ENCODE data around the gene SULT1B1.
"Not testable (repeated sequence)": the region's sequence is repeated elsewhere in the genome, so short reads cannot be mapped to it uniquely, and the experiment has no call there.

The SULT1B1 gene

GRCh38 chr4:69760455-69760854, at the start of gene SULT1B1:
Gene SULT1B1 (minus strand): TSS chr4:69760620. CDS start chr4:69755217, 5,403 bp downstream.
- peak in 1 of 2 donors; percentile 8 for DNase-seq (ENCODE audit: low read depth in 2 of 2)

- no peak for DNase-seq (ENCODE audit: low read depth in 2 of 2)
Measured at GRCh38 chr4:69800599-69800998, 40.2 kb upstream of the SULT1B1 start.

- DNase-seq (ENCODE audit: low read depth in 2 of 2), result no peak
Measured at GRCh38 chr4:69799337-69799736, 38.9 kb upstream of the SULT1B1 start.

- DNase-seq (ENCODE audit: low read depth in 2 of 2), result no peak
Measured at GRCh38 chr4:69793732-69794131, 33.3 kb upstream of the SULT1B1 start.

- DNase-seq (ENCODE audit: low read depth in 2 of 2), result no peak
Measured at GRCh38 chr4:69787879-69788278, 27.5 kb upstream of the SULT1B1 start.

GRCh38 chr4:69786547-69786946, 26.1 kb upstream of the SULT1B1 start:
- DNase-seq (ENCODE audit: low read depth in 2 of 2), result no peak

GRCh38 chr4:69785211-69785831, 24.9 kb upstream of the SULT1B1 start:
- no peak for DNase-seq (ENCODE audit: low read depth in 2 of 2)

GRCh38 chr4:69782651-69783310, 22.4 kb upstream of the SULT1B1 start:
- no peak for DNase-seq (ENCODE audit: low read depth in 2 of 2)

- DNase-seq (ENCODE audit: low read depth in 2 of 2), result no peak
Measured at GRCh38 chr4:69781458-69782418, 21.3 kb upstream of the SULT1B1 start.

- no peak for DNase-seq (ENCODE audit: low read depth in 2 of 2)
Measured at GRCh38 chr4:69780141-69780540, 19.7 kb upstream of the SULT1B1 start.

- DNase-seq (ENCODE audit: low read depth in 2 of 2), result no peak
Measured at GRCh38 chr4:69776696-69777095, 16.3 kb upstream of the SULT1B1 start.

GRCh38 chr4:69775321-69775867, 15.0 kb upstream of the SULT1B1 start:
- no peak for DNase-seq (ENCODE audit: low read depth in 2 of 2)

GRCh38 chr4:69773484-69773883, 13.1 kb upstream of the SULT1B1 start:
- no peak for DNase-seq (ENCODE audit: low read depth in 2 of 2)

- DNase-seq (ENCODE audit: low read depth in 2 of 2), result not testable (repeated sequence)
Measured at GRCh38 chr4:69768554-69768953, 8.1 kb upstream of the SULT1B1 start.

- no peak for DNase-seq (ENCODE audit: low read depth in 2 of 2)
Measured at GRCh38 chr4:69765751-69766150, 5.3 kb upstream of the SULT1B1 start.

- no peak for DNase-seq (ENCODE audit: low read depth in 2 of 2)
Measured at GRCh38 chr4:69764311-69764710, 3.9 kb upstream of the SULT1B1 start.

GRCh38 chr4:69763233-69763632, 2.8 kb upstream of the SULT1B1 start:
- DNase-seq (ENCODE audit: low read depth in 2 of 2), result no peak

- no peak for DNase-seq (ENCODE audit: low read depth in 2 of 2)
Measured at GRCh38 chr4:69759189-69759604, 1.2 kb downstream of the SULT1B1 start.

- DNase-seq (ENCODE audit: low read depth in 2 of 2), result no peak
Measured at GRCh38 chr4:69757464-69757863, 3.0 kb downstream of the SULT1B1 start.

GRCh38 chr4:69754926-69755580, 5.4 kb downstream of the SULT1B1 start:
- no peak for DNase-seq (ENCODE audit: low read depth in 2 of 2)

GRCh38 chr4:69753686-69754085, 6.7 kb downstream of the SULT1B1 start:
- DNase-seq (ENCODE audit: low read depth in 2 of 2), result no peak

GRCh38 chr4:69750346-69750745, 10.1 kb downstream of the SULT1B1 start:
- no peak for DNase-seq (ENCODE audit: low read depth in 2 of 2)

Data from activated CD4-positive, alpha-beta T cell treated with anti-CD3 and anti-CD28 coated beads for 24 hours (primary cell).